Uterus (tissue), 4 donors: ENCODE results near the gene PDGFD. TPM values are rescaled to one million over a fixed set of nuclear protein-coding genes. Genes with fewer than 3 reads are reported as not detected.

ENCODE experiments used
- DNase-seq, 2 donors: peaks; one replicate each; pipeline ENCODE4 v3.0.0-alpha.2; 2019 to 2020
- H3K27ac ChIP-seq, 2 donors: fragments of 200-600 bp; sonication (generic); 1 replicate in 1 of 2; 2 replicates in 1 of 2; pipeline ENCODE4 v1.5.1; 2016 to 2018
- H3K27me3 ChIP-seq, 2 donors: fragments of 200-600 bp; sonication (generic); one replicate each; pipeline ENCODE4 v1.5.1; 2018 to 2019; ENCODE audit warnings: control low read depth in 1 of 2
- H3K36me3 ChIP-seq, 2 donors: fragments of 200-600 bp; sonication (generic); one replicate each; pipeline ENCODE4 v1.5.1; 2019; ENCODE audit warnings: control low read depth in 1 of 2
- H3K4me1 ChIP-seq, 2 donors: fragments of 200-600 bp; sonication (generic); one replicate each; pipeline ENCODE4 v1.5.1; 2018 to 2019; ENCODE audit warnings: control low read depth in 1 of 2
- H3K4me3 ChIP-seq, 2 donors: fragments of 200-600 bp; sonication (generic); 1 replicate in 1 of 2; 2 replicates in 1 of 2; pipeline ENCODE4 v1.5.1; 2018 to 2019; ENCODE audit warnings: mild to moderate bottlenecking in 1 of 2
- H3K9me3 ChIP-seq, 2 donors: fragments of 200-600 bp; sonication (generic); one replicate each; pipeline ENCODE4 v1.5.1; 2019; ENCODE audit warnings: control low read depth in 1 of 2
- CTCF ChIP-seq, 4 experiments: fragments of 200-600 bp in 2 of 4; fragments of 450-650 bp in 2 of 4; sonication (generic) in 2 of 4; IDR thresholded peaks; one replicate each; pipeline ENCODE4 v1.5.1; 2016 to 2019; ENCODE audit warnings: antibody characterized with exemption in 4 of 4, mild to moderate bottlenecking in 2 of 4, moderate library complexity in 1 of 4
- POLR2A ChIP-seq, 2 donors: fragments of 450-650 bp; IDR thresholded peaks; one replicate each; pipeline ENCODE4 v1.6.1; 2016; ENCODE audit warnings: antibody characterized with exemption in 2 of 2, mild to moderate bottlenecking in 1 of 2, moderate library complexity in 1 of 2
- intact Hi-C: fragments of 100-400 bp; cut with DNase I; formaldehyde crosslinking; loops from one replicate; pipeline ENCODE4 v1.15.1; 2023; ENCODE audit warnings: low total_unique reads
- total RNA-seq, 4 donors: library from RNA; depleted of rRNA in 3 of 4; stranded (reverse); fragments of >200 nt in 3 of 4; gene quantifications; one replicate each; pipeline versions ENCODE4 v1.1.0 to v1.2.4, GENCODE V29; 2014 to 2023
- donor health status: DM: yes; HTN: yes; CAD: no.

PDGFD gene
- total RNA-seq, 4 donors from 2014 or later, result 2.8 to 57.9 (median 23.9) TPM

GRCh38 chr11:103872748-103873147 is 291.2 kb downstream of the PDGFD start:
- DNase-seq, result no peak
- intact Hi-C loops, result no loop called here
- TF ChIP-seq POLR2A (IDR thresholded peaks at IDR 0.05) (no peak), CTCF (IDR thresholded peaks at IDR 0.05) (no peak)
- Histone ChIP-seq H3K9me3 (no peaks in the 10 kb centered on the region), H3K4me3 (no peak overlapping the region), H3K27ac (no peak overlapping the region), H3K4me1 (no peaks in the 10 kb centered on the region), H3K36me3 (no peaks in the 10 kb centered on the region), H3K27me3 (no peaks in the 10 kb centered on the region)

GRCh38 chr11:103871923-103872551 is 291.9 kb downstream of the PDGFD start:
- no peaks in the 10 kb centered on the region for H3K27me3 ChIP-seq
- intact Hi-C loops, result no loop called here
- DNase-seq, result no peak
- no peak overlapping the region for H3K27ac ChIP-seq
- no peak overlapping the region for H3K4me3 ChIP-seq
- H3K36me3 ChIP-seq, result no peaks in the 10 kb centered on the region
- H3K9me3 ChIP-seq, result no peaks in the 10 kb centered on the region
- no peaks in the 10 kb centered on the region for H3K4me1 ChIP-seq
- TF ChIP-seq POLR2A (IDR thresholded peaks at IDR 0.05) (no peak), CTCF (IDR thresholded peaks at IDR 0.05) (no peak)

- DNase-seq, result peak; percentile 35 to 48
- Histone ChIP-seq H3K9me3 (no peaks in the 10 kb centered on the region), H3K4me1 (no peaks in the 10 kb centered on the region), H3K36me3 (no peaks in the 10 kb centered on the region), H3K27ac (no peak overlapping the region), H3K27me3 (no peaks in the 10 kb centered on the region), H3K4me3 (no peak overlapping the region)
- intact Hi-C loops, result no loop called here
- TF ChIP-seq CTCF (IDR thresholded peaks at IDR 0.05) (no peak), POLR2A (IDR thresholded peaks at IDR 0.05) (no peak)
Observed at GRCh38 chr11:103870821-103871309, 293.1 kb downstream of the PDGFD start.

- Histone ChIP-seq H3K9me3 (no peaks in the 10 kb centered on the region), H3K27ac (no peak overlapping the region), H3K36me3 (no peaks in the 10 kb centered on the region), H3K4me1 (no peaks in the 10 kb centered on the region), H3K27me3 (no peaks in the 10 kb centered on the region), H3K4me3 (no peak overlapping the region)
- intact Hi-C loops, result no loop called here
- no peak for DNase-seq
- TF ChIP-seq CTCF (IDR thresholded peaks at IDR 0.05) (no peak), POLR2A (IDR thresholded peaks at IDR 0.05) (no peak)
Observed at GRCh38 chr11:103867481-103867880, 296.5 kb downstream of the PDGFD start.

GRCh38 chr11:103863497-103863896 is 300.4 kb downstream of the PDGFD start:
- no peak overlapping the region for H3K4me3 ChIP-seq
- H3K36me3 ChIP-seq, result no peaks in the 10 kb centered on the region
- no peaks in the 10 kb centered on the region for H3K27me3 ChIP-seq
- TF ChIP-seq CTCF (IDR thresholded peaks at IDR 0.05) (no peak), POLR2A (IDR thresholded peaks at IDR 0.05) (no peak)
- H3K4me1 ChIP-seq, result no peaks in the 10 kb centered on the region
- no peak for DNase-seq
- H3K9me3 ChIP-seq, result no peaks in the 10 kb centered on the region
- H3K27ac ChIP-seq, result no peak overlapping the region
- intact Hi-C loops, result no loop called here
